Measurements from ENCODE around the gene SLC25A29.

GRCh38 chr14:100304825-100305323, 1.4 kb downstream of the SLC25A29 start:
- TF ChIP-seq, protein P1, sequence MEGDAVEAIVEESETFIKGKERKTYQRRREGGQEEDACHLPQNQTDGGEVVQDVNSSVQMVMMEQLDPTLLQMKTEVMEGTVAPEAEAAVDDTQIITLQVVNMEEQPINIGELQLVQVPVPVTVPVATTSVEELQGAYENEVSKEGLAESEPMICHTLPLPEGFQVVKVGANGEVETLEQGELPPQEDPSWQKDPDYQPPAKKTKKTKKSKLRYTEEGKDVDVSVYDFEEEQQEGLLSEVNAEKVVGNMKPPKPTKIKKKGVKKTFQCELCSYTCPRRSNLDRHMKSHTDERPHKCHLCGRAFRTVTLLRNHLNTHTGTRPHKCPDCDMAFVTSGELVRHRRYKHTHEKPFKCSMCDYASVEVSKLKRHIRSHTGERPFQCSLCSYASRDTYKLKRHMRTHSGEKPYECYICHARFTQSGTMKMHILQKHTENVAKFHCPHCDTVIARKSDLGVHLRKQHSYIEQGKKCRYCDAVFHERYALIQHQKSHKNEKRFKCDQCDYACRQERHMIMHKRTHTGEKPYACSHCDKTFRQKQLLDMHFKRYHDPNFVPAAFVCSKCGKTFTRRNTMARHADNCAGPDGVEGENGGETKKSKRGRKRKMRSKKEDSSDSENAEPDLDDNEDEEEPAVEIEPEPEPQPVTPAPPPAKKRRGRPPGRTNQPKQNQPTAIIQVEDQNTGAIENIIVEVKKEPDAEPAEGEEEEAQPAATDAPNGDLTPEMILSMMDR (IDR thresholded peaks at IDR 0.05) = no peak
- TF ChIP-seq POLR2A (IDR thresholded peaks at IDR 0.05) = peak in 1 of 2 donors; percentile 52

Measured in adrenal gland (tissue), 5 donors.